NCI-H524 (cell line): ENCODE results near the gene CP.

ENCODE experiments used
- DNase-seq, 2 experiments: peaks; one replicate each; lab custom pipeline; 2025; lab: John Stamatoyannopoulos, UW

The CP gene

DNA sequence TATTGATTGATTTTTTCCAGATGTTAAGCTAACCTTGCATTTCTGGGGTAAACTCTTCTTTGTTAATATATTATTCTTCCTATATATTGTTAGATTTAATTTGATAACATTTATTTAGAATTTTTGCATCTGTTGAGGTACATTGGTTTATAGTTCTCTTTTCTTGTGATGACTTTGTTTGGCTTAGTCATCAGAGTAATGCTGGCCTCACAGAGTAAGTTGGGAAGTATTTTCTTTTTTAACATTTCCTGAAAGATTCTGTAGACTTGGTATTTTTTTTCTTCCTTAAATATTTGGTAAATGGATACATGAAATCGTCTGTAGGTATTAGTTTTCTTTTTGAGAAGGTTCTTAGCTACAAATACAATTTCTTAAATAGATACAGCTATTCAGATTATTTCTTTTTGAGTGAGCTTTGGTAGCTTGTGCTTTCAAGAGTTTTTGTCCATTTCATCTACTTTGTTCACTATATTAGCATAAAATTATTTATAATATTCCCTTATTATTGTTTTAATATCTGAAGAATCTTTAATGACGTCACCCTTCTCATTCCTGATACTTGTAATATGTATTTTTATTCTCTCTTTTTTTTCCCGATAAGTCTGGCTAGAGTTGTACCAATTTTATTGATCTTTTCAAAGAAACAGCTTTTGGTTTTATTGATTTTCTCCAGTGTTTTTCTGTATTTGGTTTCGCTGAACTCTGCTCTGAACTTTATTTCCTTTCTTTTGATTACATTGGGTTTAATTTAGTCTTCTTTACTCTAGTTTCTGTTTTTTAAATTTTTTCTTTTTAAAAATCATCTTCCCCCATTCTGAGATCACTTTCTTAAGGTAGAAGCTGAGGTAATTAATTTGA is 98.7 kb downstream of the CP start:
- DNase-seq = no peak
